ENCODE results near the gene PIEZO2.

DNA sequence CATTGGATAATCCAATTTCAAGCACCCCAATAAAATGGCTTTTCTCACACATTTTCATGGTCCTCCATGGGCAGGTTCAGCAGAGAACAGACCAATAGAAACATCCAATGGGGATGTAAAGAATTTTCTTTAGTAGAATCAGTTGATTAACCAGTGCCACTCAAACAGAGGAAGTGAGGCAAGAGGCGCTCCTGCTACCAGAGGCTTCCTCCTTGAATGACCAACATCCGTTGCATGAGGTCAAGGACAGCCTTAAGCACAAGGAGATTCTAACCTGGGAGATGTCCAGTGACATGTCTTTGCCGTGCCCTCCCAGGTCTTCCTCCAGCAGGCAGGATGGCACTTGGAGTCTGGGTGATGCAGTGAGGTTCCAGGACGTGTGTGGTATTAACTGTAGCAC lies 146.6 kb downstream of the PIEZO2 start:
- no peak for TF ChIP-seq ZFX (IDR thresholded peaks at IDR 0.05)
- TF ChIP-seq, protein P1, sequence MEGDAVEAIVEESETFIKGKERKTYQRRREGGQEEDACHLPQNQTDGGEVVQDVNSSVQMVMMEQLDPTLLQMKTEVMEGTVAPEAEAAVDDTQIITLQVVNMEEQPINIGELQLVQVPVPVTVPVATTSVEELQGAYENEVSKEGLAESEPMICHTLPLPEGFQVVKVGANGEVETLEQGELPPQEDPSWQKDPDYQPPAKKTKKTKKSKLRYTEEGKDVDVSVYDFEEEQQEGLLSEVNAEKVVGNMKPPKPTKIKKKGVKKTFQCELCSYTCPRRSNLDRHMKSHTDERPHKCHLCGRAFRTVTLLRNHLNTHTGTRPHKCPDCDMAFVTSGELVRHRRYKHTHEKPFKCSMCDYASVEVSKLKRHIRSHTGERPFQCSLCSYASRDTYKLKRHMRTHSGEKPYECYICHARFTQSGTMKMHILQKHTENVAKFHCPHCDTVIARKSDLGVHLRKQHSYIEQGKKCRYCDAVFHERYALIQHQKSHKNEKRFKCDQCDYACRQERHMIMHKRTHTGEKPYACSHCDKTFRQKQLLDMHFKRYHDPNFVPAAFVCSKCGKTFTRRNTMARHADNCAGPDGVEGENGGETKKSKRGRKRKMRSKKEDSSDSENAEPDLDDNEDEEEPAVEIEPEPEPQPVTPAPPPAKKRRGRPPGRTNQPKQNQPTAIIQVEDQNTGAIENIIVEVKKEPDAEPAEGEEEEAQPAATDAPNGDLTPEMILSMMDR (conservative IDR thresholded peaks at IDR 0.05): no peak

Measured in C4-2B (cell line).